ENCODE data around the gene NGLY1. TPM values are rescaled to one million over a fixed set of nuclear protein-coding genes. Genes with fewer than 3 reads are reported as not detected.

NGLY1 gene
- total RNA-seq, 2 donors from 2014 or later = 50.3 to 50.5 TPM

DNA sequence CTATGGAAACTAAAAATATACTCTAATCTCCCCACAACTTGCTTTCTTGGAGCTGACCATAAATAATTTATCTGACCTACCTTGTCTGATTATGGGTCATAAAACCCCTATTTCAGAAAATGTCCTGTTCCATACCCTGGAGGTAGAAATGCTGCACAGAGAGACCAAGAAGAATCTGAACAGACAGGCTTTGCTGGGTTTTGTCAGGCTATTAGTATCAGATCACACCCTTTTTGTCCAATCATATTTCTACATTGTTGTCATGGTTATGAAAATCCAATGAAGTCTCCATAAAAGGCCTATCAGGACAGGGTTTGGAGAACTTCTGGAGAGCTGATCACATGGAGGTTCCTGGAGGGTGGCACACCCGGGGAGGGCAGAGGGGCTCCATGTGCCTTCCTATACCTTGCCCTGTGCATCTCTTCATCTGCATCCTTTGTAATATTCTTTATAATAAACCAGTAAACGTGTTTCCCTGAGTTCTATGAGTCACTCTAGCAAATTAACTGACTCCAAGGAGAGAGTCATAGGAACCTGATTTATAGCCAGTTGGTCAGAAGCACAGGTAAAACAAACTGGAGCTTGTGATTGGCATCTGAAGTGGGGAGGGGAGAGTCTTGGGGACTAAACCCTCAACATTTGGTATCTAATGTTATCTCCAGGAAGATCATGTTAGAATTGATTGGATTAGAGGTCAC is 58.1 kb downstream of the NGLY1 start:
- intact Hi-C loops (cut with DNase I) = no loop called here
- no peak overlapping the region for H3K4me3 ChIP-seq
- no peaks in the 10 kb centered on the region for H3K36me3 ChIP-seq
- no peaks in the 10 kb centered on the region for H3K27me3 ChIP-seq
- TF ChIP-seq, protein P1, sequence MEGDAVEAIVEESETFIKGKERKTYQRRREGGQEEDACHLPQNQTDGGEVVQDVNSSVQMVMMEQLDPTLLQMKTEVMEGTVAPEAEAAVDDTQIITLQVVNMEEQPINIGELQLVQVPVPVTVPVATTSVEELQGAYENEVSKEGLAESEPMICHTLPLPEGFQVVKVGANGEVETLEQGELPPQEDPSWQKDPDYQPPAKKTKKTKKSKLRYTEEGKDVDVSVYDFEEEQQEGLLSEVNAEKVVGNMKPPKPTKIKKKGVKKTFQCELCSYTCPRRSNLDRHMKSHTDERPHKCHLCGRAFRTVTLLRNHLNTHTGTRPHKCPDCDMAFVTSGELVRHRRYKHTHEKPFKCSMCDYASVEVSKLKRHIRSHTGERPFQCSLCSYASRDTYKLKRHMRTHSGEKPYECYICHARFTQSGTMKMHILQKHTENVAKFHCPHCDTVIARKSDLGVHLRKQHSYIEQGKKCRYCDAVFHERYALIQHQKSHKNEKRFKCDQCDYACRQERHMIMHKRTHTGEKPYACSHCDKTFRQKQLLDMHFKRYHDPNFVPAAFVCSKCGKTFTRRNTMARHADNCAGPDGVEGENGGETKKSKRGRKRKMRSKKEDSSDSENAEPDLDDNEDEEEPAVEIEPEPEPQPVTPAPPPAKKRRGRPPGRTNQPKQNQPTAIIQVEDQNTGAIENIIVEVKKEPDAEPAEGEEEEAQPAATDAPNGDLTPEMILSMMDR (IDR thresholded peaks at IDR 0.05) = no peak
- no peaks in the 10 kb centered on the region for H3K9me3 ChIP-seq
- DNase-seq = no peak
- no peak overlapping the region for H3K9ac ChIP-seq (ENCODE audit: low read depth in 2 of 2, low read length in 2 of 2)
- H3K4me1 ChIP-seq = no peaks in the 10 kb centered on the region
- no peak overlapping the region for H3K27ac ChIP-seq

DNA sequence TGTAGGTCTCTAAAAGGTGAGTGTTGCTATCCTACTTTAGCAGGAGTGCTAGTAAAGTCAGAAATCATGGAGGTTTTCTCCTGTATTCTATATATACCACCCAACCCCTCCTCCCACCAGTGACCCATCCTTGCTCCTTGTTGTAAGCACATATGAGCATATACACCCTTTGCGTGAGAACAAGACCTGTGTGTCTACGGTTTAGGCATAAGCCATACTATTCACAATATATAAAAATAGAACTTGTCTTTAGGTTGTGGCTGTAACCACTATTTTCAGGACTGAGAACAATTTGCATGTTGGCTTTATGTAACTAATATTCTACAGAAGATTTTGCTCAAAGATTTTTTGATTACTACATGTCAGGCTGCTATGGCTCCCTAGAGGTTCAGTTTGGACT is 59.4 kb downstream of the NGLY1 start:
- no peaks in the 10 kb centered on the region for H3K9me3 ChIP-seq
- H3K36me3 ChIP-seq = no peaks in the 10 kb centered on the region
- TF ChIP-seq, protein P1 (IDR thresholded peaks at IDR 0.05) = no peak
- no peak overlapping the region for H3K9ac ChIP-seq (ENCODE audit: low read depth in 2 of 2, low read length in 2 of 2)
- no peak overlapping the region for H3K27ac ChIP-seq
- H3K4me1 ChIP-seq = no peaks in the 10 kb centered on the region
- no peak overlapping the region for H3K4me3 ChIP-seq
- no peaks in the 10 kb centered on the region for H3K27me3 ChIP-seq
- intact Hi-C loops (cut with DNase I) = no loop called here
- no peak for DNase-seq

- Histone ChIP-seq H3K36me3 (no peaks in the 10 kb centered on the region), H3K9ac (ENCODE audit: low read depth in 2 of 2, low read length in 2 of 2) (no peak overlapping the region), H3K4me1 (no peaks in the 10 kb centered on the region), H3K9me3 (no peaks in the 10 kb centered on the region), H3K4me3 (no peak overlapping the region), H3K27me3 (no peaks in the 10 kb centered on the region), H3K27ac (no peak overlapping the region)
- TF ChIP-seq, protein P1 (IDR thresholded peaks at IDR 0.05) = no peak
- intact Hi-C loops (cut with DNase I) = no loop called here
- DNase-seq = no peak
Measured at GRCh38 chr3:25719321-25719720, 63.9 kb downstream of the NGLY1 start.

DNA sequence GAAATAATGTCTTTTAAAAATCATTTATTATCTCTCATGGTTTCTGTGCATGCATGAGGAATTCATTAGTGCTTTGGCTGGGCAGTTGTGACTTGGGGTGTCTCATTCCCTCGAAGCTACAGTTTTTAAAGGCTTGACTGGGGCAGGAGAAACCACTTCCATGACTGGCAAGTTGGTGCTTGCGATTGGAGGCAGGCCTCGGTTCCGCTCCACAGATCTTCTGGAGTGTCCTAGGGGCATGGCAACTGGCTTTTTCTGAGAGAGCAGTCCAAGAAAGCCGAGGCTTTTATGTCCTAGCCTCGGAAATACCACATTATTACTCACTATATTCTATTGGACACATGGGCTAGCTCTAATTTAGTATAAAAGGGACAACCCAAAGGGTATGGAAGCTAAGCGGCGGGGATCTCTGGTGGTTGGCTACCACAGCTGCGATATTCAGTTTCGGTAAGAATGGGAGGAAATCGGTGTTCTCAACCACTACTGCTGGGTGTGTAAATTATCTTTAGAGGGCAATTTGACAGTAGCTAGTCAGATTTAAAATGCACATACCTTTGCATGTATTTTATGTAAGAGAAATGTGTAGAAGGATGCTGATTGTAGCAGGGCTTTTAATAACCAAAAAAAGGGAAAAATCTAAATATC is 69.8 kb downstream of the NGLY1 start:
- no peaks in the 10 kb centered on the region for H3K27me3 ChIP-seq
- H3K36me3 ChIP-seq = no peaks in the 10 kb centered on the region
- TF ChIP-seq, protein P1 (IDR thresholded peaks at IDR 0.05) = no peak
- no peak overlapping the region for H3K4me3 ChIP-seq
- H3K27ac ChIP-seq = no peak overlapping the region
- intact Hi-C loops (cut with DNase I) = no loop called here
- no peaks in the 10 kb centered on the region for H3K4me1 ChIP-seq
- no peak for DNase-seq
- no peaks in the 10 kb centered on the region for H3K9me3 ChIP-seq
- H3K9ac ChIP-seq (ENCODE audit: low read depth in 2 of 2, low read length in 2 of 2) = no peak overlapping the region

DNA sequence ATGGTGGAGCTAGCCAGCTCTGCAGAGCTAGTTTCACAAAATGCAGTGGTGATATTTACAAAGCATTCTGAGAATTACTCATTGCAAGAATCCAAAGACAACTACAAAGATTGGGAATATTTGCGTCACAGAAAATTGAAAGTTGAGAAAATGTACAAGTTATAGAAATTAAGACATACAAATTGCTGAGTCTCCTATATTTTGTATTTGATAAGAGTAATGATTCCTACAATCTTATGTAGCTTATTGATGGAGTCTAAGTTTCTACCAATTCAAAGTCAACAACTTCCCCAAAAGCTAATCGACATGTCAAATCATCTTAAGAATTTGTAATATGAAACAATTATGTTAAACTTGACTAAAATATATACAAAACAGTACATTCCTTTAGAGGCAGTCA is 72.2 kb downstream of the NGLY1 start:
- Histone ChIP-seq H3K4me3 (no peak overlapping the region), H3K9me3 (no peaks in the 10 kb centered on the region), H3K36me3 (no peaks in the 10 kb centered on the region), H3K27me3 (no peaks in the 10 kb centered on the region), H3K9ac (ENCODE audit: low read depth in 2 of 2, low read length in 2 of 2) (no peak overlapping the region), H3K27ac (no peak overlapping the region), H3K4me1 (no peaks in the 10 kb centered on the region)
- intact Hi-C loops (cut with DNase I) = no loop called here
- DNase-seq = no peak
- TF ChIP-seq, protein P1 (IDR thresholded peaks at IDR 0.05) = no peak
